ENCODE data around the gene ETV3L. TPM values are rescaled to one million over a fixed set of nuclear protein-coding genes. Genes with fewer than 3 reads are reported as not detected.

The ETV3L gene
- polyA plus RNA-seq, 1 experiment, result 0.07 TPM

DNA sequence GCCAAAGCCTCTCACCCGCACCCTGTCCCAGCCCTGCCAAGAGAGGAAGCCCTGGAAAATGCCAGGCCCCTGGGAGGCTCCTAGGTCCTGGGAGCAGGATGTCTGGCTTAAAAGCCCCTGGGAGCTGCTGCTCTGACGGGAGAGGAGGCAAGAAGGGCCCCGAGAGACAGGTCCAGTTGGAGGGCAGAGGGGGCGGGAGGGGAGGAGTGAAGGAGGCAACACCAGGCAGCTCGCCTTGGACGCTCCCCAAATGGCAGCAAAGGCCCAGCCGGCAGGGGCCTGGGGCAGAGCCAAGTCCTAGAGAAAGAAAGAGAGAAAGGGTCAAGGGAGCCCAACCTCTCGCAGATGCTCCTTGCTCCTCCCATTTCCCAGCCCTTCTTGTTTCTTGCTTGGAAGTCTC, 6.8 kb downstream of the ETV3L start:
- Histone ChIP-seq H3K9me3 (ENCODE audit: control insufficient read depth, insufficient read depth, low read length) (no peaks in the 10 kb centered on the region), H3K27me3 (ENCODE audit: control insufficient read depth, insufficient read depth, low read length) (no peaks in the 10 kb centered on the region), H3K4me3 (ENCODE audit: low read depth, low read length) (no peak overlapping the region), H3K27ac (ENCODE audit: low read depth, low read length) (no peak overlapping the region)
- ChIA-PET CTCF (interaction anchor here (1.9 kb wide), 1 partner anchor 63 kb away, joined by 12 read pairs; no protein-coding TSS in a partner anchor), POLR2A (interaction anchor here (1.0 kb wide), 1 partner anchor 13 kb away, joined by 5 read pairs; no protein-coding TSS in a partner anchor)
- TF ChIP-seq, protein P1, sequence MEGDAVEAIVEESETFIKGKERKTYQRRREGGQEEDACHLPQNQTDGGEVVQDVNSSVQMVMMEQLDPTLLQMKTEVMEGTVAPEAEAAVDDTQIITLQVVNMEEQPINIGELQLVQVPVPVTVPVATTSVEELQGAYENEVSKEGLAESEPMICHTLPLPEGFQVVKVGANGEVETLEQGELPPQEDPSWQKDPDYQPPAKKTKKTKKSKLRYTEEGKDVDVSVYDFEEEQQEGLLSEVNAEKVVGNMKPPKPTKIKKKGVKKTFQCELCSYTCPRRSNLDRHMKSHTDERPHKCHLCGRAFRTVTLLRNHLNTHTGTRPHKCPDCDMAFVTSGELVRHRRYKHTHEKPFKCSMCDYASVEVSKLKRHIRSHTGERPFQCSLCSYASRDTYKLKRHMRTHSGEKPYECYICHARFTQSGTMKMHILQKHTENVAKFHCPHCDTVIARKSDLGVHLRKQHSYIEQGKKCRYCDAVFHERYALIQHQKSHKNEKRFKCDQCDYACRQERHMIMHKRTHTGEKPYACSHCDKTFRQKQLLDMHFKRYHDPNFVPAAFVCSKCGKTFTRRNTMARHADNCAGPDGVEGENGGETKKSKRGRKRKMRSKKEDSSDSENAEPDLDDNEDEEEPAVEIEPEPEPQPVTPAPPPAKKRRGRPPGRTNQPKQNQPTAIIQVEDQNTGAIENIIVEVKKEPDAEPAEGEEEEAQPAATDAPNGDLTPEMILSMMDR (IDR thresholded peaks at IDR 0.05; ENCODE audit: low read depth, low read length), result no peak
- DNase-seq (ENCODE audit: low read depth, low spot score), result no peak

DNA sequence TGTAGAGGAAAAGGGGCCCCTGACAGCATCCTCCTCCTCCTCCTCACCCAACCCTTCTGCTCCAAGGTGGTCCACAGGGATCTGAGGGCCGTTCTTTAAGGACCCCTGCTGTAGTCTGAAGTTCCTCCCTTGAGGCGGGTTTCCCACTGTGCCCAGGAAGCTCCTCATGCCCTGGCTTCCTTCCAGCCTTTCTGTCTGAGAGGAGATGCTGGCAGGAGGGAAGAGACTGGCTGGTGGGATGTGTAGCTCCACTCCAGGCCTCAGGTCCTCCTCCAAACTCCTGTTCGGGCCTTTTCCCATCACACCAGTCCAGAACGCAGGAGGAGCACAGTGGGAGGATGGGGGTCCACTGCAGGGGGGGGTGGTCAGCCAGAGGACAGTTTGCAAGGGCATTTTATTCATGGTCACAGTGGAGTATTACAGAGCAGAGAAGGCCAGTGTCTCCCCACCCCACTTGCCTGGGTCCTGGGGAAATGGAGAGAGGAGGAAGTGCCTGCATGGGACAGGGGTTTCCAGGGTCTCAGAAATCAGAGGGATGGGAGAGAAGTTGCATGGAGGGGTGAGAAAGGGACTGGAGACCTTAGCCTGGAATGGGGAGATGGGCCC, 7.8 kb downstream of the ETV3L start:
- POLR2A ChIA-PET, result interaction anchor here (0.7 kb wide), 1 partner anchor 9 kb away, joined by 3 read pairs; no protein-coding TSS in a partner anchor
- Histone ChIP-seq H3K9me3 (ENCODE audit: control insufficient read depth, insufficient read depth, low read length) (no peaks in the 10 kb centered on the region), H3K27ac (ENCODE audit: low read depth, low read length) (no peak overlapping the region), H3K27me3 (ENCODE audit: control insufficient read depth, insufficient read depth, low read length) (no peaks in the 10 kb centered on the region), H3K4me3 (ENCODE audit: low read depth, low read length) (no peak overlapping the region)
- CTCF ChIA-PET, result interaction anchor here (1.1 to 8.1 kb wide), 3 partner anchors 18 to 60 kb away, joined by 4 to 406 read pairs (median 31); no protein-coding TSS in a partner anchor
- DNase-seq (ENCODE audit: low read depth, low spot score), result no peak
- TF ChIP-seq, protein P1 (IDR thresholded peaks at IDR 0.05; ENCODE audit: low read depth, low read length), result no peak

DNA sequence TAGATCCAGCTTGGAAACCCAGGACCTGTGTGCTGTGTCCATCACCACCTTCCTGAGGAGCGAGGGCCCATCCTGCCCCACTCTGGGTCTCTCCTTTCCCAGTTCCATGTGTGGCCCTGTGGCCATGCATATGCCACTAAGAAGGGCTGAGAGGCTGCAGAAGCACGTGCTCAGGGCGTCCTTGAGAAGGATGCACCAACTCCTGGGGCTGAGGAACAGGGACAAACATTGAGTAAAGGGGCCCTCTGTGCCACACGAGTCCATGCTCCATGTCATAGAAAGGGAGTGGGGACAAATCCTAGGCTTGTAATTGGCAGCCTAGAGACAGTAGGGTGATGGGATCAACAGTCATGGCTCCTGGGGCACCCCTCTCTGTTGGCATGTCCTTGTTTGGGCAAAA, 8.4 kb downstream of the ETV3L start:
- no peak overlapping the region for H3K27ac ChIP-seq (ENCODE audit: low read depth, low read length)
- H3K4me3 ChIP-seq (ENCODE audit: low read depth, low read length), result no peak overlapping the region
- POLR2A ChIA-PET, result interaction anchor here (0.7 kb wide), 1 partner anchor 8 kb away, joined by 3 read pairs; no protein-coding TSS in a partner anchor
- CTCF ChIA-PET, result interaction anchor here (0.9 to 8.1 kb wide), 15 partner anchors 10 to 394 kb away, joined by 3 to 406 read pairs (median 19); partner anchors contain the start of gene ETV3L
- TF ChIP-seq, protein P1 (IDR thresholded peaks at IDR 0.05; ENCODE audit: low read depth, low read length), result no peak
- no peak for DNase-seq (ENCODE audit: low read depth, low spot score)
- no peaks in the 10 kb centered on the region for H3K9me3 ChIP-seq (ENCODE audit: control insufficient read depth, insufficient read depth, low read length)
- no peaks in the 10 kb centered on the region for H3K27me3 ChIP-seq (ENCODE audit: control insufficient read depth, insufficient read depth, low read length)

DNA sequence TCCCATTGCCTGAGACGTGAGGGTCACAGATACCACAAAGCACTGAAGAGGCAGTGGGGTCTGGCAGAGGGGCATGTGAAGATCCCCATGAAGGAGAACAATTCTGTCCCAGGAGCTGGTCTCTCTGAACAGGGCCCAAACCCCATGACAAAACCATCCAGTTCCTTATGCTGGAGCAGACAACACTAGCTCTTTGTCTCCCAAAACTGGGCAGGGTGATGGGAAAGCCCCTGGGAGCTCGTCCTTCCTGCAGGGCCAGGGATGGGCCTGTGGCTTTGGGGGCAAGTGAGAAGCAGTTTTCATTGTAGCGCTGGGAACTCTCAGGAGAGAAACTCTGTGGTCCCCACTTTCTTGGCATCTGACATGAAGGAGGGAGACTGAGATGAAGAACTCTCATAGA, 8.8 kb downstream of the ETV3L start:
- DNase-seq (ENCODE audit: low read depth, low spot score), result no peak
- Histone ChIP-seq H3K9me3 (ENCODE audit: control insufficient read depth, insufficient read depth, low read length) (no peaks in the 10 kb centered on the region), H3K27ac (ENCODE audit: low read depth, low read length) (no peak overlapping the region), H3K4me3 (ENCODE audit: low read depth, low read length) (no peak overlapping the region), H3K27me3 (ENCODE audit: control insufficient read depth, insufficient read depth, low read length) (no peaks in the 10 kb centered on the region)
- ChIA-PET POLR2A (interaction anchor here (1.0 to 1.4 kb wide), 3 partner anchors 16 to 65 kb away, joined by 3 to 9 read pairs (median 4); no protein-coding TSS in a partner anchor), CTCF (interaction anchor here (0.7 to 8.1 kb wide), 21 partner anchors 10 to 405 kb away, joined by 3 to 406 read pairs (median 5); partner anchors contain the start of gene ETV3L)
- TF ChIP-seq, protein P1 (IDR thresholded peaks at IDR 0.05; ENCODE audit: low read depth, low read length), result no peak

DNA sequence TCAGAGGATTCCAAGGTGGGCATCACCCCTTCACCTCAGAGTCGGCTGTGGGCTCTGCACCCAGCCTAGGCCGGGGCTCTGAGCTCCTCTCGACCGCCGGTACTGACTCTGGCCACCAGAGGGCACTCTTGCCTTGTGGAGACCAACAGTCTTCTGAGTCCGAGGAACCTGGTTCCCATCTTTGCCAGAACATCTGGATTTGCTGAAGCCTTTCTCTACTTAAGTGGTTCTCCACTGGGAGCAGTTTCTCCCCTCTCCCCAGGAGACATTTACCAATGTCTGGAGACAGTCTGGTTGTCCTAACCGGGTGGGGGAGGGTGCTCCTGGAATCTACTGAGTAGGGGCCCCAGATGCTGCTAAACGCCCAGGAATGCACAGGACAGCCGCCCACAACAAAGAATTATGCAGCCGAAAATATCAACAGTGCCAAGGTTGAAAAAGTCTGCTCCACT, 9.4 kb downstream of the ETV3L start:
- peak; percentile 84 for DNase-seq (ENCODE audit: low read depth, low spot score)
- Histone ChIP-seq H3K4me3 (ENCODE audit: low read depth, low read length) (0 out of 2 replicates have a peak overlapping the region, but pooled peaks have one; percentile 13), H3K9me3 (ENCODE audit: control insufficient read depth, insufficient read depth, low read length) (no peaks in the 10 kb centered on the region), H3K27me3 (ENCODE audit: control insufficient read depth, insufficient read depth, low read length) (no peaks in the 10 kb centered on the region), H3K27ac (ENCODE audit: low read depth, low read length) (no peak overlapping the region)
- TF ChIP-seq, protein P1 (IDR thresholded peaks at IDR 0.05; ENCODE audit: low read depth, low read length), result peak; percentile 95
- CTCF ChIA-PET, result interaction anchor here (0.6 to 8.1 kb wide), 38 partner anchors 9 to 405 kb away, joined by 3 to 406 read pairs (median 4); partner anchors contain the start of gene ETV3L
- POLR2A ChIA-PET, result interaction anchor here (1.0 to 1.4 kb wide), 3 partner anchors 16 to 66 kb away, joined by 3 to 9 read pairs (median 4); no protein-coding TSS in a partner anchor
